ENCODE results near the gene BCAR3. TPM values are rescaled to one million over a fixed set of nuclear protein-coding genes. Genes with fewer than 3 reads are reported as not detected.

Gene BCAR3
- total RNA-seq, 2 donors from 2014 or later = 32.7 to 48.7 TPM

DNA sequence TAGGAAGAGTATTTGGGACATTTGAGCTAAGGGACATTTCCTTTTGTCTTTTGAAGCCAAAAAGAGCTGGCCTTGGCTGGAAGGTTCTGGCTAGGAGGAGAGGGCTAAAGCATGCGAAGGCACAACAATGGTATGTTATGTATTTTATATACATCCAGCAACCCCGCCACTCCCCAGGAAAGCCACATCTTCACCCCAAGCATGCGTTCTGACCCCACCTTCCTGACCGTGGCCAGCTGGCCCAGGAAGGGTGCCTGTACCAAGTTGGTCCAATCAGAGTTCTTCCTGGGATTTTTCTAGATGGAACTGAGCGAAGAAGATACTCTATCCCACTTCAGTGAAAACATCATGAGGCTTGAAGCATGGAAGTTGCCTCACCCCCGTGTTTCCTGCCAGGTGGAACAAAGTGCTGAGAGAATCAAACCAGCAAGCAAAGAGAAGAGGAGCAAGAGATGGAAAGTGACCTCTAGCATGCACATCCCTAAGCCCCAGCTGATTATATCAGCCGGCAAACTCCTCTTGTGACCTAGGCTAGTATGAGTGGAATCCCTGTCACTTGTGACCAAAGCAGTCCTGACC, 82.7 kb downstream of the BCAR3 start:
- peaks cover 4% of the 10 kb centered on the region for H3K4me1 ChIP-seq (ENCODE audit: control insufficient read depth, insufficient read depth, low read length)
- 95 to 97% methylated on average over 5 to 7 of the region's 7 CpGs for WGBS, 2 experiments (ENCODE audit: insufficient coverage in 1 of 2, insufficient read length in 1 of 2)
- H3K4me3 ChIP-seq (ENCODE audit: low read length) = no peak overlapping the region
- no peaks in the 10 kb centered on the region for H3K27me3 ChIP-seq (ENCODE audit: control insufficient read depth, insufficient read depth, low read length, poor library complexity, severe bottlenecking)
- Mint-ChIP-seq H3K36me3 (ENCODE audit: low read depth) (peaks cover 14% of the 10 kb centered on the region), H3K4me1 (peaks cover 54% of the 10 kb centered on the region), H3K9me3 (no peaks in the 10 kb centered on the region), H3K27me3 (ENCODE audit: insufficient read depth) (no peaks in the 10 kb centered on the region), H3K27ac (no peak overlapping the region), H3K4me3 (no peak overlapping the region)
- TF ChIP-seq, protein P1, sequence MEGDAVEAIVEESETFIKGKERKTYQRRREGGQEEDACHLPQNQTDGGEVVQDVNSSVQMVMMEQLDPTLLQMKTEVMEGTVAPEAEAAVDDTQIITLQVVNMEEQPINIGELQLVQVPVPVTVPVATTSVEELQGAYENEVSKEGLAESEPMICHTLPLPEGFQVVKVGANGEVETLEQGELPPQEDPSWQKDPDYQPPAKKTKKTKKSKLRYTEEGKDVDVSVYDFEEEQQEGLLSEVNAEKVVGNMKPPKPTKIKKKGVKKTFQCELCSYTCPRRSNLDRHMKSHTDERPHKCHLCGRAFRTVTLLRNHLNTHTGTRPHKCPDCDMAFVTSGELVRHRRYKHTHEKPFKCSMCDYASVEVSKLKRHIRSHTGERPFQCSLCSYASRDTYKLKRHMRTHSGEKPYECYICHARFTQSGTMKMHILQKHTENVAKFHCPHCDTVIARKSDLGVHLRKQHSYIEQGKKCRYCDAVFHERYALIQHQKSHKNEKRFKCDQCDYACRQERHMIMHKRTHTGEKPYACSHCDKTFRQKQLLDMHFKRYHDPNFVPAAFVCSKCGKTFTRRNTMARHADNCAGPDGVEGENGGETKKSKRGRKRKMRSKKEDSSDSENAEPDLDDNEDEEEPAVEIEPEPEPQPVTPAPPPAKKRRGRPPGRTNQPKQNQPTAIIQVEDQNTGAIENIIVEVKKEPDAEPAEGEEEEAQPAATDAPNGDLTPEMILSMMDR (conservative IDR thresholded peaks at IDR 0.05) = no peak
- H3K9me3 ChIP-seq (ENCODE audit: control insufficient read depth, low read length) = no peaks in the 10 kb centered on the region
- H3K9ac ChIP-seq (ENCODE audit: extremely low read depth, low read length, poor library complexity, severe bottlenecking) = no peak overlapping the region
- DNase-seq = no peak
- H3K27ac ChIP-seq (ENCODE audit: low read depth, low read length) = no peak overlapping the region
- peaks cover 61% of the 10 kb centered on the region for H3K36me3 ChIP-seq (ENCODE audit: control insufficient read depth, insufficient read depth, low read length)

DNA sequence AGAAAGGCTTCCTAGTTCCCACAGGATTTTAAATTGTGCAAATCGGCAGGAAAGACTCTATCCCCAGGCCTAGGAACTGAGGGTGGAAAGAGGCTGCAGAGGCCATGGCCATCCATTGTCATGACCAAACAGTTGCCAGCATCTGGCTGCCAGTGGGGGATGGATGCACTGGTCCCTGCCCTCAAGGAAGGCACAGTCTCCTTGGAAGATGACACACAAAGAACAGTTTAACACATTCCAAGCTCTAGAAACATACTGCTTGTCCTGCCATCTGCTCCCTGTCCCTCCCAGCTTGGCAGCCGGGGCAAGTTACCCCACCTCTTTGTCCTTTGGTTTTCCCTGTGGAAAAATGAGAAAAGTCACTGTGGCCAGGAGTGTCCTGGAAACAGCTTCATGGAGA, 83.2 kb downstream of the BCAR3 start:
- Mint-ChIP-seq H3K4me3 (no peak overlapping the region), H3K4me1 (peaks cover 56% of the 10 kb centered on the region), H3K36me3 (ENCODE audit: low read depth) (peaks cover 16% of the 10 kb centered on the region), H3K9me3 (no peaks in the 10 kb centered on the region), H3K27me3 (ENCODE audit: insufficient read depth) (no peaks in the 10 kb centered on the region), H3K27ac (no peak overlapping the region)
- H3K27ac ChIP-seq (ENCODE audit: low read depth, low read length) = no peak overlapping the region
- TF ChIP-seq, protein P1 (conservative IDR thresholded peaks at IDR 0.05) = no peak
- H3K9ac ChIP-seq (ENCODE audit: extremely low read depth, low read length, poor library complexity, severe bottlenecking) = no peak overlapping the region
- H3K36me3 ChIP-seq (ENCODE audit: control insufficient read depth, insufficient read depth, low read length) = peaks cover 60% of the 10 kb centered on the region
- H3K4me3 ChIP-seq (ENCODE audit: low read length) = no peak overlapping the region
- H3K9me3 ChIP-seq (ENCODE audit: control insufficient read depth, low read length) = no peaks in the 10 kb centered on the region
- DNase-seq = no peak
- H3K27me3 ChIP-seq (ENCODE audit: control insufficient read depth, insufficient read depth, low read length, poor library complexity, severe bottlenecking) = no peaks in the 10 kb centered on the region
- WGBS, 2 experiments (ENCODE audit: insufficient coverage in 1 of 2, insufficient read length in 1 of 2) = 93 to 100% methylated on average over 1 to 2 of the region's 2 CpGs
- peaks cover 4% of the 10 kb centered on the region for H3K4me1 ChIP-seq (ENCODE audit: control insufficient read depth, insufficient read depth, low read length)

DNA sequence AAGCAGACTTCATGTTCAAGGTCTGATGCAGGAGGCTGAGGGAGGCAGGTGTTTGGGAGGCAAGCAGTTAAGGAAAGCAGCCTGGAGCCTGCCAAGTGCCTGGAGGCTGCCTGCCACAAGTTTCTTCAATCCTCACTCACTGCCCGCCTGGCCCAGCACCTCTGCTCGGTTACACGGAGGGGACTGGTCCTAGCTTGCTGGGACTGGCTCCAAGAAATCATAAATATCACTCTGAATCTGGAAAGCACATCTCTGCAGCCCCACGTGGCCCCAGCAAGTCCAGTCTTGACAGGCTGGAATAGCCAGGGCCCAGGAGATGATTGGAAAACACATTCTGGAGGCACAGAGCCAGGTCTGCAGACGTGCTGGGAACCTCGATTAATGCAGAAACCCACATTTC, 83.9 kb downstream of the BCAR3 start:
- H3K4me1 ChIP-seq (ENCODE audit: control insufficient read depth, insufficient read depth, low read length) = peaks cover 4% of the 10 kb centered on the region
- TF ChIP-seq, protein P1 (conservative IDR thresholded peaks at IDR 0.05) = no peak
- H3K27me3 ChIP-seq (ENCODE audit: control insufficient read depth, insufficient read depth, low read length, poor library complexity, severe bottlenecking) = no peaks in the 10 kb centered on the region
- H3K36me3 Mint-ChIP-seq (ENCODE audit: low read depth) = peaks cover 15% of the 10 kb centered on the region
- DNase-seq = no peak
- H3K9me3 Mint-ChIP-seq = no peaks in the 10 kb centered on the region
- H3K36me3 ChIP-seq (ENCODE audit: control insufficient read depth, insufficient read depth, low read length) = peaks cover 60% of the 10 kb centered on the region
- H3K27ac ChIP-seq (ENCODE audit: low read depth, low read length) = no peak overlapping the region
- no peaks in the 10 kb centered on the region for H3K9me3 ChIP-seq (ENCODE audit: control insufficient read depth, low read length)
- H3K4me1 Mint-ChIP-seq = peaks cover 56% of the 10 kb centered on the region
- H3K9ac ChIP-seq (ENCODE audit: extremely low read depth, low read length, poor library complexity, severe bottlenecking) = no peak overlapping the region
- no peak overlapping the region for H3K4me3 Mint-ChIP-seq
- H3K27ac Mint-ChIP-seq = no peak overlapping the region
- WGBS, 2 experiments (ENCODE audit: insufficient coverage in 1 of 2, insufficient read length in 1 of 2) = 86 to 92% methylated on average over 4 to 6 of the region's 6 CpGs
- H3K27me3 Mint-ChIP-seq (ENCODE audit: insufficient read depth) = no peaks in the 10 kb centered on the region
- H3K4me3 ChIP-seq (ENCODE audit: low read length) = no peak overlapping the region
